NT2/D1 (cell line): ENCODE results near the gene CDH22.

Source experiments
- YY1 ChIP-seq: IDR thresholded peaks from 2 replicates; pipeline ENCODE4 v1.6.1; 2011; ENCODE audit not compliant: insufficient read length, insufficient read depth
- ZNF274 ChIP-seq: IDR thresholded peaks from 2 replicates; pipeline ENCODE4 v1.6.1; 2011; ENCODE audit warnings: mild to moderate bottlenecking, low read depth, low read length

- TF ChIP-seq YY1 (no peak), ZNF274 (no peak)
Observed at GRCh38 chr20:46304852-46305251, 3.4 kb downstream of the CDH22 start.
